HepG2 (cell line): ENCODE measurements around the gene CCDC154.

Source experiments
- ATF6 ChIP-seq: sonication (generic); formaldehyde crosslinking; conservative IDR thresholded peaks from 2 replicates; pipeline ENCODE4 v1.4.0; 2020; ENCODE audit warnings: missing genetic modification reagents
- CHD4 ChIP-seq: fragments of 200-600 bp; sonication (generic); IDR thresholded peaks from 2 replicates; pipeline ENCODE4 v1.7.0; 2017; ENCODE audit warnings: mild to moderate bottlenecking, low read length, borderline replicate concordance
- CTCF ChIP-seq: sonication (generic); formaldehyde crosslinking; IDR thresholded peaks from 2 replicates; pipeline ENCODE4 v1.5.0; 2020; ENCODE audit warnings: mild to moderate bottlenecking, missing genetic modification reagents, moderate library complexity
- DMTF1 ChIP-seq: sonication (generic); formaldehyde crosslinking; IDR thresholded peaks from 2 replicates; pipeline ENCODE4 v1.4.0; 2020; ENCODE audit warnings: mild to moderate bottlenecking, missing genetic modification reagents
- ELF4 ChIP-seq: sonication (generic); formaldehyde crosslinking; IDR thresholded peaks from 2 replicates; pipeline ENCODE4 v1.5.0; 2020; ENCODE audit warnings: missing genetic modification reagents, mild to moderate bottlenecking, moderate library complexity, borderline replicate concordance
- ZSCAN20 ChIP-seq: sonication (generic); formaldehyde crosslinking; IDR thresholded peaks from 2 replicates; pipeline ENCODE4 v1.4.0; 2020; ENCODE audit warnings: missing genetic modification reagents, mild to moderate bottlenecking, borderline replicate concordance

- TF ChIP-seq ZSCAN20 (CRISPR knock-in tag) (no peak), DMTF1 (CRISPR knock-in tag) (no peak), CHD4 (no peak), CTCF (CRISPR knock-in tag) (no peak), ELF4 (CRISPR knock-in tag) (no peak), ATF6 (no peak)
Observed at GRCh38 chr16:1422076-1422475, 22.3 kb downstream of the CCDC154 start.
